AG10803 (cell line): ENCODE measurements around the gene DNAJC1.
A peak's percentile ranks its signal among the peaks of the same experiment; 100 is the strongest.

Experiments
- DNase-seq: peaks from one replicate; pipeline ENCODE4 v3.0.0; 2010; ENCODE audit warnings: low read depth
- H3K4me3 ChIP-seq: 2 replicates; pipeline ENCODE4 v1.5.1; 2011; ENCODE audit warnings: mild to moderate bottlenecking, low read length, control low read depth
- TF ChIP-seq, protein P1 (sequence below): conservative IDR thresholded peaks from 2 replicates; pipeline ENCODE4 v1.5.1; 2011; ENCODE audit warnings: mild to moderate bottlenecking, low read length, control low read depth, inconsistent platforms

The DNAJC1 gene

DNA sequence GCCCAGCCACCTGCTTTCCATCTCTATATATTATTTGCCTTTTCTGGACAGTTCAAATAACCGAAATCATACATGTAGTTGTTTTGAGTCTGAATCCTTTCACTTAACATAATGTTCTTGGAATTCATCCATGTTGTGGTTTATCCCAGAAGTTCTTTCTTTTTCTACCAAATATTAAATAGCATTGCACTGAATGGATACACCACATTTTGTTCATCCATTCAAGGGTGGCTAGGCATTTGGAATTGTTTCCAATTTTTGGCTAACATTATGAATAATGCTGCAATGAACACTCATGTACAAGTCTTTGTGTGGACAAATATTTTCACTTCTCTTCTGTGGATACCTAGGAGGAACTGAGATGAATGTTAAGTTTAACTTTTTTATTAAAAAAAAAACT, 18.0 kb downstream of the DNAJC1 start:
- H3K4me3 ChIP-seq = no peak overlapping the region
- TF ChIP-seq, protein P1, sequence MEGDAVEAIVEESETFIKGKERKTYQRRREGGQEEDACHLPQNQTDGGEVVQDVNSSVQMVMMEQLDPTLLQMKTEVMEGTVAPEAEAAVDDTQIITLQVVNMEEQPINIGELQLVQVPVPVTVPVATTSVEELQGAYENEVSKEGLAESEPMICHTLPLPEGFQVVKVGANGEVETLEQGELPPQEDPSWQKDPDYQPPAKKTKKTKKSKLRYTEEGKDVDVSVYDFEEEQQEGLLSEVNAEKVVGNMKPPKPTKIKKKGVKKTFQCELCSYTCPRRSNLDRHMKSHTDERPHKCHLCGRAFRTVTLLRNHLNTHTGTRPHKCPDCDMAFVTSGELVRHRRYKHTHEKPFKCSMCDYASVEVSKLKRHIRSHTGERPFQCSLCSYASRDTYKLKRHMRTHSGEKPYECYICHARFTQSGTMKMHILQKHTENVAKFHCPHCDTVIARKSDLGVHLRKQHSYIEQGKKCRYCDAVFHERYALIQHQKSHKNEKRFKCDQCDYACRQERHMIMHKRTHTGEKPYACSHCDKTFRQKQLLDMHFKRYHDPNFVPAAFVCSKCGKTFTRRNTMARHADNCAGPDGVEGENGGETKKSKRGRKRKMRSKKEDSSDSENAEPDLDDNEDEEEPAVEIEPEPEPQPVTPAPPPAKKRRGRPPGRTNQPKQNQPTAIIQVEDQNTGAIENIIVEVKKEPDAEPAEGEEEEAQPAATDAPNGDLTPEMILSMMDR = no peak
- DNase-seq = peak; percentile 74

DNA sequence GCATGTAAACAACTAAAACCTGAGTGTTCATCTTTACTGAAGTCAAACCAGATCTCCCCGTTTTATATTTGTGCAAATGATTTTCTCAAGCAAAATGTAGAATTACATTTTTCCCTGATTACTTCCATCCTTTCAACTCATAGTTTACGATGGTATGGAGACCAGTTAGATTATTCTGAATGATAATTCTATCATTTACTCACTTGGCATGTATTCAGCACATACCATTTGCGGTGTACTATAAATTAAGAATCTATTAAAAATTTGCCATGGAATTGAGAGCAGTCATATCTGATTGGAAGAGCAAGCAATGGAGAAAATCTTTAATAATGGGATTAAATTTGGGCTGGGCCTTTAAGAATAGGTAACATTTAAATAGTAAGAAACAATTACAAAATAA, 22.4 kb downstream of the DNAJC1 start:
- DNase-seq = no peak
- TF ChIP-seq, protein P1 = no peak
- no peak overlapping the region for H3K4me3 ChIP-seq

DNA sequence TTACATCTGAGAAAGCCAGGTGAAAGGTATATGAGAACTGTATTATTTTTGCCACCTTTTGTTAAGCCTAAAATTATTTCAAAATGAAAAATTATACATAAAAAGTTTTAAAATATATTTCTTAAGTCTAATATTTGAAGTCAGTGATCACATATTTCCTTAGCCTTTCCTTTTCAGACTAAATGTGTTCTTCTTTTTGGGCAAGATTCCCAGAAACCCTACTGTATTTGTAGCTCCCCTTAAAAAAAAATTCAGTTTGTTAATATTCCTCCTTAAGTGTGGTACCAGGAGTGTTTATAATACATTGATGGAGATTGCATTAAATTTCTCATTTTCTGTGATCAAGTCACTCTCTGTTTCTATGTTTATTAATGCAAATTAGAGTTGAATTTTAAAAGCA, 22.8 kb downstream of the DNAJC1 start:
- TF ChIP-seq, protein P1 = no peak
- no peak for DNase-seq
- H3K4me3 ChIP-seq = no peak overlapping the region

DNA sequence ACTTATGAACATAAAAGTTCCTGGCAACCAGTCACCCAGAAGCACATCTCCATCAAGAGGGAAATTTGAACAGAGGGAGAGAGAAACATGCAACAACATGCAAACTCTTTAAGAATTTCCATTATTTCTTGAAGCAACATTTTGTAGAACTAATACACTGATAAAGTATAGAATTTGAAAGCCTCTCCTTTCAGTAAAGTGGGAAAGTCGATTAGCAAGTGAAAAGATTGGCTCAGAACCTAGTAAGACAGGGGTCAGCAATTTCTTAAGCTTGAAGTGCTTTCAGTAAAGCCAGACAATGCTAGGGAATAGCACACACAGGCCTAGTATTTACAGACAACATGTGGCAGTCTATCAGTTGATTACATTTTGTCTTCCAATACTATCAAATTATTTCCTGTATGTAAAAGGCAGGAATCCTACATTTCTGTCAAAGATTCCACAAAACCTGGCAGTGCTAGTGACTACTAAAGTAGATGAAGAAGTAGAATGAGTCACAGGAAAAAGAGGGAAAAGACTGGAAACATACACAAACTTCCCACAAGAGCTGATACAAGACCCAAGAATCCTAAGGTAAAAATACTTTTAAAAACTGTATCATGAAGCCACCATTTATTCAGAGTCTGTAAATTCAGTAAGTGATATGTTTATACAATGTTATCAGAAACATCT, 25.2 kb downstream of the DNAJC1 start:
- no peak overlapping the region for H3K4me3 ChIP-seq

DNA sequence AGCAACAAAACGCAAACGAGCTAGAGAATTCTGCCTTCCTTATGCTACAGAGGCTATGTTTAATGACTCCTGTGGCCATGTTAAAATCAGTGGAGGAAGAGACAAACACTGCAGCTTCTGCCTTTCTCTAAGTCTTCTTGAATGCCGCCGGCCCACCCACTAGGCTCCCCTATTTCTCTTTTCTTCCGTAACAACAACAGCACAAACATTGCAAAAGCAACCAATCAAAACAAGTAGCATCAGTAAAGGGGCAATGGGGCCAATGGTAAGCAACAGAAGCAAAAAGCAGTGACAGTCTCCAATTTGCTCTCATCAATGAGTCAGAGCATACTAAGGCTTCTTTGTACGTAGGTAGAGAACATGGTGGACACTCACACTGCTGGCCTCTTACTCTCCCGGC, 26.8 kb downstream of the DNAJC1 start:
- DNase-seq = no peak
- H3K4me3 ChIP-seq = no peak overlapping the region
- TF ChIP-seq, protein P1 = no peak

More for the DNA sequence above, 25.2 kb downstream of the DNAJC1 start:
- peak; percentile 24 for DNase-seq
- TF ChIP-seq, protein P1 = no peak

DNA sequence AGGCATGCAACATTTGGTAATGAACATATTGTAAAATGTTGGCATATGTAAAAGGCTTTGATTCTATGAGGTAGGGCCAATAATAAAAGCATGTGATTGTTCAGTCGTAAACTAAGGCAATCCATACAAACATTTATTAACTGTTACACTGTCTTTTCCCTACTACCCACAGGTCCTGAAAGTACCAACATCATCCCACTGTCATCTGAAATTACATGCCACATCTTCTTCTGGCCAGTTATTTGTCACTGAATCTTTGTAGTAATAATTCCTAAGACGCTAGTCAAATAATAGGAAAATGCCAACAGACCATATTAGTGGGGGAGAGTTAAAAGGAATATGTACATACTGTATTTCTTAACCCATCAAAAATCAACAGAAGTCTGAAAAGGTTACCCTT, 27.2 kb downstream of the DNAJC1 start:
- no peak for DNase-seq
- H3K4me3 ChIP-seq = no peak overlapping the region
- TF ChIP-seq, protein P1 = no peak

DNA sequence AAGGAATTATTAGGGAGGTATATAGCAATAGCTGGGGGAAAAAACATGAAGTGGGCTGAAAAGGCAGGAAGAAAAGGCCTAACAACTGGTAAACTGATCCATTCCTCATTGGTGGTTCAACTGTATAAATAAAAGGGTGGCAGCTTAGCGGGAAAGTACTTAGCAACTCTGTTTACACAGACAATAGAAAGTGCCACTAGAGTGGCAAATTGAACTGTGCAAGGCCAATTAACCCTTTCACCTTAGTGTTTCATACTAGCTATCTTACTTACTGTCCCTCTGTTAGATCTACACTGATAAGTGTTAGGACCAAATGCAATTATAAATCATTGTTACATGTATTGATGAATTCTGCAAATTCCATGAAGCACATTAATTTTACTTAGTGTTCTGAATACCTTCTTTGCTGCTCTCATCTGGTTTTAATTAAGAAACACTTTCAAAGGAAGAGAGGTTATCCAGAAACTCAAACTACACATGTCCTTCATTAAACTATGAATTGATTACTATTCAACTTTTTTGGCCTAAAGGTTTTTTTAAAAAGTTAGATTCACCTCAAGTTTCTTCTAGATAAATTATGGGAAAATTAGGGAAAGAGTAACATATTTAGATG, 28.0 kb downstream of the DNAJC1 start:
- TF ChIP-seq, protein P1 = no peak
- DNase-seq = peak; percentile 29
- H3K4me3 ChIP-seq = no peak overlapping the region
